HL-60 (cell line): ENCODE data around the gene CDK17.

ENCODE experiments used
- DNase-seq, 2 experiments: peaks; one replicate each; pipeline ENCODE4 v3.0.0-alpha.2; 2010 to 2020; ENCODE audit warnings: low read depth in 1 of 2, low spot score in 1 of 2
- H3K27ac ChIP-seq: fragments of 250-450 bp; sonication (Bioruptor Pico); replicated peaks from 2 replicates; pipeline ENCODE4 v1.5.1; 2020; ENCODE audit warnings: mild to moderate bottlenecking, moderate library complexity
- H3K27me3 ChIP-seq: fragments of 250-450 bp; sonication (Bioruptor Pico); 2 replicates; pipeline ENCODE4 v1.5.1; 2021; ENCODE audit warnings: mild to moderate bottlenecking, moderate library complexity; ENCODE audit not compliant: insufficient read depth, poor library complexity, severe bottlenecking
- H3K4me3 ChIP-seq: replicated peaks from 2 replicates; pipeline ENCODE4 v1.5.1; 2011; ENCODE audit warnings: mild to moderate bottlenecking, control low read depth, low read length; ENCODE audit not compliant: insufficient read depth
- CTCF ChIP-seq: IDR thresholded peaks from one replicate; pipeline ENCODE4 v1.5.1; 2011; ENCODE audit warnings: low read length, control low read depth, inconsistent platforms; ENCODE audit not compliant: insufficient read depth
- GABPA ChIP-seq: IDR thresholded peaks from 2 replicates; pipeline ENCODE4 v1.6.1; 2012; ENCODE audit warnings: low read depth
- POLR2AphosphoS5 ChIP-seq: IDR thresholded peaks from 2 replicates; pipeline ENCODE4 v1.6.1; 2012; ENCODE audit warnings: low read depth
- REST ChIP-seq: IDR thresholded peaks from 2 replicates; pipeline ENCODE4 v1.6.1; 2012; ENCODE audit warnings: low read depth; ENCODE audit not compliant: insufficient replicate concordance
- SPI1 ChIP-seq: IDR thresholded peaks from 2 replicates; pipeline ENCODE4 v1.6.1; 2012; ENCODE audit warnings: low read depth, mild to moderate bottlenecking, borderline replicate concordance

The CDK17 gene

DNA sequence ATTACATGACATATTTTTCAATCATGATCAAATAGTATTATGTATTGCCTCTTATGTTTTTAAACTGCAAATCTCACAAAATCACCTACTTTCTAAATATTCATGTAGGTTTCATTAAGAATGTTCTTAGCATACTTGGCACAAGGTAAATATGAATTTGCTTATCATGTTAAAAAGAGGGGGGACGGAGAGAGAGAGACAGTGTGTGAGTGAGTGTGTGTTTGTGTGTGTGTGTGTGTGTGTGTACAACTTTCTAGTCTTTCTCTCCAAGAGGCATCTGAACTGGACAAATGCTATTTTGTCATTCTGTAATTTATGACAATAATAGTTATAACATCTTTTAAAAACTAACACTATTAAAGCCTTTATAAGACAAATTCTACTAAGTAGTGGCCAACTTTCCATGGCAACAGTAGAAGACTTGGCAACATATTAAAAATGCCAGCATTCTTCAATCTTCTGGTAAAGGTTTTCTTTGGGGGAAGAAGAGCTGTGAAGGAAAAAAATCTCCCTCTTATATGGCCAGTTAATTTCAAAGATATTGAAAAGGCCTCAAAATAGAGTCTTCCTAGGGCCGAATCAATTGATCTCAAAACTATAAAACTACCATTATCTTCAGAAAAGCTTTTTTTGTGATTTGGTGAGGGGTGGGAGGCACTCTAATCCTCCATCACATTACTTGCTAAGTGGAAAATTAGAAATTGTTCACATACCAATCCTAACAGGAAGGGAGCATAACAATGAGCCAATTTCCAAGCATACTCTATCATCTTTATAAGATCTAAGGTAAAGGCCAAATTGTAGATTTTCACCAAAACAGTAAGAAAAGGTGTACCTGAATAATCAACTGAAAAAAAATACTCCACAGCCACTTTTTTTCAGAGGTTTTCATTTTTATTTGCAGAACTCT is 28.2 kb downstream of the CDK17 start:
- Histone ChIP-seq H3K27me3 (no peaks in the 10 kb centered on the region), H3K4me3 (no peak overlapping the region), H3K27ac (no peak overlapping the region)
- no peak for DNase-seq
- TF ChIP-seq GABPA: no peak
- TF ChIP-seq CTCF: no peak
- TF ChIP-seq POLR2AphosphoS5: no peak
- no peak for TF ChIP-seq REST
- no peak for TF ChIP-seq SPI1

DNA sequence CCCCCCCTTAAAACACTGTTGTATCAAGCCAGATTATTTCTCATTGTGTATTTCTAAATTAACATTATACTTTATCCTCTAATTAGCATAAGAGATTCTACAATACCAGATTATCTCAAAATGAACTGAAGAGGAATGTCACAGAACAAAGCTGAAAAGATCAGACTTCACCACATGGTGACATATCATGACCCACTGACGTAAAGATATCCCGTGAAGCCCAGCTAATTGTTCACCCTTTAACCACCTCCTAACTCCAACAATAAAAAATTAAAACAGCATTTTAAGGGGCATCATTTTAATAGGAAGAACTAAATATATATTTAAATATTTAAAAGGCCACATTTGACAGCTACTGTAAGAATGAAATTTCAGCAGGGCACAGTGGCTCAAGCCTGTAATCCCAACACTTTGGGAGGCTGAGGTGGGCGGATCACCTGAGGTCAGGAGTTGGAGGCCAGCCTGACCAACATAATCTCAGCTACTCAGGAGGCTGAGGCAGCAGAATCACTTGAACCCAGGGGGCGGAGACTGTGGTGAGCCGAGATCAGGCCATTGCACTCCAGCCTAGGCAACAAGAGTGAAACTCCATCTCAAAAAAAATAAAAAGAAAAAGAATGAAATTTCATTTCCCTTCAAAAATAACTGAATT is 29.0 kb downstream of the CDK17 start:
- H3K27me3 ChIP-seq: no peaks in the 10 kb centered on the region
- DNase-seq: no peak
- no peak overlapping the region for H3K4me3 ChIP-seq
- H3K27ac ChIP-seq: no peak overlapping the region
- TF ChIP-seq SPI1 (no peak), POLR2AphosphoS5 (no peak), CTCF (no peak), REST (no peak), GABPA (no peak)

DNA sequence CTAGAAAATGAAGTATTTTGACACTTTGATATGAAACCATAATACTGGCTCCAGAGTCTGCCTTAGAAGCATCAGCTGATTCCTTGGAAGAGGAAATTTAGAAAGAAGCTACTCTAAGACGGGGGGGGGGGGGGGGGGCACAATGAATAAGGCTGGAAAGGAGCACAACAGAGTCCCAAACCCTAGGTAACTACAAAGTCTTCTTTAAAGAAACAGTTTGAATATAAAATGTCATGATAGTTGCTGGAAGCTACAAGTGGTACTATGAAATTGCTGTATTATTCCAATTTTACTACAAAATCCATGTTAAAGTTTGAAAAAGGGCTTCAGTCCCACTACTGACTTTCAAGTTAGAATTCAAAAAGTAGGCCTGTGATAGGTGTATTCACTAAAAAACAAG is 31.6 kb downstream of the CDK17 start:
- Histone ChIP-seq H3K27me3 (no peaks in the 10 kb centered on the region), H3K4me3 (no peak overlapping the region), H3K27ac (no peak overlapping the region)
- no peak for DNase-seq
- TF ChIP-seq GABPA (no peak), POLR2AphosphoS5 (no peak), CTCF (no peak), SPI1 (no peak), REST (no peak)
